GM19025 (cell line): ENCODE measurements around the gene DIRAS3.
"Not testable (repeated sequence)": the region's sequence is repeated elsewhere in the genome, so short reads cannot be mapped to it uniquely, and the experiment has no call there.

Experiments used
- ATAC-seq: cut with Tn5 transposase; IDR thresholded peaks from one replicate; pipeline ENCODE4 v1.9.1; 2021; ENCODE audit warnings: mild to moderate bottlenecking, low read depth, moderate library complexity; ENCODE audit not compliant: unreplicated experiment

The DIRAS3 gene, protein sequence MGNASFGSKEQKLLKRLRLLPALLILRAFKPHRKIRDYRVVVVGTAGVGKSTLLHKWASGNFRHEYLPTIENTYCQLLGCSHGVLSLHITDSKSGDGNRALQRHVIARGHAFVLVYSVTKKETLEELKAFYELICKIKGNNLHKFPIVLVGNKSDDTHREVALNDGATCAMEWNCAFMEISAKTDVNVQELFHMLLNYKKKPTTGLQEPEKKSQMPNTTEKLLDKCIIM

DNA sequence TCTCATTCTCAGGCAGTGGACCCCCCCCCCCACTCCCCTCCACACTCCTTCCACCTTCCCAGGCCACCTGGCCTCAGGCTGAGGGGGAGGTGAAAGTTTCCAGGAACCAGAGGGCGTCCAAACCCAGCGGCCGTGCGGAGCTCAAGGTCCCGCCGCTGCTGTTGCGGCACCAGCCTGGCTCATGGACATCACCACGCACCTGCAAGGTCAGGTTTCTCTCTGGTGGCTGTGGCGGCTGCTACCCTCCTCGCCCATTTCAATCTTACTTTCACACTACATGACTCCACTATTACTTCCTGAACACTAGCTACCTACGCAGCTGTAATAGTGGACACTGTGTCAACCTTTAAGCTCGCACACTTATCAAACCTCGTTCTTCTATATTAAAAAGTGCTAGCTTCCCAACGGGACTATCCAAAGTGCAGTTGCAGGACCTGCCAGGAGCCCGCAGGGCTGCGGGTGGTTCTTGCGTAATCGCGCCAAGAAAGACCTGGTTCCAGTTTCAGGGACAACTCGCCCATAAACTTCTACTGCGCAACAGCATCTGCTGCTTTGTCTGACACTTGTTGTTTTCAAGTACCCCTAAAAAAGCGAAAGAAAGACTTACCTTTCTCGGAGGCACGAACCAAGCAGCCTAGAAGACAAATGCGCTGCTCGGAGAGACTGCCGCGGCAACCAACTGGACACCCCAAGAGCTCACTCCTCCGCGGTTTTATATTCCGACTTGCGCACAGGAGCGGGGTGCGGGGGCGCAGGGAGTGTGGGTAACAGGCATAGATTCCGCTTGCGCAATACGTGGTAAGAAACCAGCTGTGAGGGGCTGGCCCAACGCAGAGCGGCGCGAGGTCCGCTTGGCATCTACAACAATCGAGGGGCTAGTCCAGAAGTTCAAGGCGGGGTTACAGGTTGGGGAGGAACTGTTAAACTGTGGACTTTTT lies at the start of gene DIRAS3:
TSS of gene DIRAS3 (minus strand) at position 687 of the 938 bp plus-strand sequence. CDS start 3,330 bp downstream, outside the sequence.
- no peak for ATAC-seq

DNA sequence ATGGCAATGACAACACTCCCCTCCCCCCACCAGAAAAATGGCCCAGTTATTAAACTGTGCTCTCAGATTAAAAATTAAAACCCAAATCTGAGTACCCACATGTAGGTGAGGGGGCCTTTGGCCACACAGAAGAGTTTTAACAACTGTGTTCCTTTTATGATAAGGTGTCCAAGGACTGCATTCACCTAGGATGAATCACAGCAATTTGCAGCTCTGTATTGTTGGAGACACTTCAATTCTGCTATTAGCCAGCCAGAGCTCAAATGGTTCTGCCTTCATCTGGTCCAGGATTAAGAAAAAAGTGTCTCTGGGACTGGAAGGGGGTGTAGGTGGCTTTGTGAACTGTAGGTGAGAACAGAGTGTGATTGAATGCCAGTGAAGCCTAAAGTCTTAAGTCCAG lies 43.3 kb upstream of the DIRAS3 start:
- no peak for ATAC-seq

DNA sequence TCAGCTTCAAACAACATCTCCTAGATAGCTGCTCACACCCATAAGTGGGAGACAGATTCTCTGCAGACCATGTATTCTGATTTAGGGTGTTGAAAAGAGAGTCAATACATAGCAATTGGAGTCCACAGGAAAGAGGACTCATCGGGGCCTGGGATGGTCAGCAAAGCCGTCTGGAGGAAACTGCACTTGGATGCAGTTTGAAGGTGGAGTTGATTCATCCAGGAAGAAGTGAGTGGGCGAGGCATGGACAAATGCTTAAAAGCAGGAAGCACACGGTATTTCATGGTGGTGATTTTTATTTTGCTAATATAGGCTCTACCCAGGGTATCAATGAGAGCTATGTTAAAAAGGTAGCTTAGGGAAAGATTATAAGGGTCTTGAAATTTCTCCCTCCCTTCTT lies 36.8 kb upstream of the DIRAS3 start:
- ATAC-seq, result no peak

DNA sequence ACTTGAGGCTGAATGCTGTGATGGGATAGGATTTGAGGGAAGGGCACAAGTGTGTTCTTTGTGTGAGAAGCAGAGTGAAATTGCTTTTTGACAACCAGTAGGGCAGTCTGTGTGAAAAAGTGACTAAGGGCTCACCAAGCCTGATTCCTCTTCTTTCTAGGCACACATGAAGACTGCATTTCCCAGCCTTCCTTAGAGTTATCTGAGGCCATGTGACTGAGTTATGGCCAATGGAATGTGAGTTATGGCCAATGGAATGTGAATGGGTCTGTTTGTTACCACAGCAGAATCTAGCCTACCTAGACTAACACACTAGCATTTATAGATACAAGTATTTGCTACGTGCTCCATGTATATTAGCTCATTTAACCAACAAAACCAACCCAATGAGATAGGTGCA lies 35.3 kb upstream of the DIRAS3 start:
- ATAC-seq, result no peak

DNA sequence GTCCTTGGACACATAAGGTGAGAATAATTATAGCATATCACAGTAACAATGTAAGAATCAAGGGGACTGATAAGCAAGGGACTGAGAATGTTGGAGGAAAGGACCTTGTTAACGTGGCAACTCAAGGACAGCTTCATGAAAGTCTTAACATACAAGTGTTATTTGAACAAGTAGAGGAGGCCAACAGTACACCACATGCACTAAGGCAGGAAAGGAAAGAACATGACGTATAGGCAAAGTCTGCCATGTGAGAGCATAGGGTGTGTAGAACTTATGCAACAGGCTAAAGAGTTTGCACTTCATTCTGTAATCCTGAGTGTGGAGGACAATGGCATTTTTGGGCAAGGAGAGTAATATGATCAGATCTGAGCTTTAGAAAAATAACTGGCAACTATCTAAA lies 33.3 kb upstream of the DIRAS3 start:
- ATAC-seq, result no peak

DNA sequence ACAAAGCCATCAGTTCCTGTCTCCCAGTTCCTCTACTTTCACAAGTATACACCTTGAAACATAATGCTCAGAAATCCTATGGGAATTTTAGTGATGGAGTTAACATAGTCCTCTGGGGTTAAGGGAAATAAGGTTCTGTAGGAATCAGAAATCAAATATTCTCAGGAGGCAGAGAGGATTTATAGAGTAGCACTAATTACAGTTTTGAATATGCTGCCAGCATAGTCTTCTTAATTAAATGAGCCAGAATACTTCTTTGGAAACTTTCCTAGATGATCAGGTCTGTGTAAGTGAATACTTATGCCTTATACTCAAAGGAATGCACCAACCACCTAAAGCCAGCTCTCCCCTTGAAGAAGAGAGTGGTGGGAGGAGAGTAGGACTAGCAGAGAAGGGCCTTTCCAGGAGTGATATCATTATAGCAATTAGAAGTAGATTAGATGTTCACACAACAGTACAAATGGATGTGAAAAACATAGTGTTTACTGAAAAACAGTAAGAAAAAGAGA lies 31.4 kb upstream of the DIRAS3 start:
- no peak for ATAC-seq

DNA sequence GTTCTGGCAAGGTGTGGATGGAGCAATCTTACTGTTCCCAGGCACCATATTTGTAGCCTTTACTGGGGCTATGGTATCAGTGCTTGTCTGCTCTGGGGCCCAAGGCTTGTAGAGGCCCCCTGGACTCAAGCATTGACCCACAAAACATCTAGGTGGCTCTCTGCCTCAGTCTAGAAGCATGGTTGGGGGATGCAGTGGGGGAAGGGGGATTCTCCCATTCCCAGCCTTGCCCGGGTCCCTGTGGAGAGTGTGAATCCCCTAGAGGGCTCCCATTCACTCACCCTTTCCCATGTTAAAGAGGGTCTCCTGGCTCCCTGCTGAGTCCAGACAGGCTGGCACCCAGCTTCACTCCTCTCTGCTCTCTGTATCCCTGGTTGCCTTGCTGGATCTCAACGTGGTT lies 28.2 kb upstream of the DIRAS3 start:
- ATAC-seq, result no peak

DNA sequence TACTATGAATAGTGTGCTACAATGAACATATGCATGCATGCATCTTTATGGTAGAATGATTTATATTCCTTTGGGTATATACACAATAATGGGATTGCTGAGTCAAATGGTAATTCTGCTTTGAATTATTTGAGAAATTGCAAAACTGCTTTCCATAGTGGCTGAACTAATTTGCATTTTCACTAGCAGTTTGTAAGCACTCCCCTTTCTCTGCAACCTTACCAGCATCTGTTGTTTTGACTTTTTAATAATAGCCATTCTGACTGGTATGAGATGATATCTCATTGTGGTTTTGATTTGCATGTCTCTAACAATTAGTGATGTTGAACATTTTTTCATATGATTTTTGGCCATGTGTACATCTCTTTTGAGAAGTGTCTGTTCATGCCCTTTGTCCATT lies 24.0 kb upstream of the DIRAS3 start:
- ATAC-seq, result no peak

DNA sequence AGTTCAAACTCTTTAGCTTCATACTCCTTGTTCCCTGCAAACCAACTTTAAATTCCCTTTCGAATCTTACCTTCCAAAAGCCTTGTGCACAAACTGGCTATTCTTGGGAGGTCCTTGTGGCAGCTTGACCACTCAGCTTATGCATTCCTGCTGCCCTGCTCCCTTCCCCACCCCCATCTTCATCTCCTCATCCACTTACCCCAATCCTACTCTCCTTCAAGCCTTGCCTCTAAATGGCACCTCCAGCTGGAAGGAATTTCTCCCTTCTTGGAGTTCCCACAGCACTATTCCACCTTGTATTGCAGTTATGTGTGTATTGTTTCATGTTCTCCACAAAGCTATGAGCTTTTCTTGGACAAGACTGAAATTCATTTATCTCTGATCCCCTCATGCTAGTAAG lies 15.3 kb upstream of the DIRAS3 start:
- no peak for ATAC-seq

DNA sequence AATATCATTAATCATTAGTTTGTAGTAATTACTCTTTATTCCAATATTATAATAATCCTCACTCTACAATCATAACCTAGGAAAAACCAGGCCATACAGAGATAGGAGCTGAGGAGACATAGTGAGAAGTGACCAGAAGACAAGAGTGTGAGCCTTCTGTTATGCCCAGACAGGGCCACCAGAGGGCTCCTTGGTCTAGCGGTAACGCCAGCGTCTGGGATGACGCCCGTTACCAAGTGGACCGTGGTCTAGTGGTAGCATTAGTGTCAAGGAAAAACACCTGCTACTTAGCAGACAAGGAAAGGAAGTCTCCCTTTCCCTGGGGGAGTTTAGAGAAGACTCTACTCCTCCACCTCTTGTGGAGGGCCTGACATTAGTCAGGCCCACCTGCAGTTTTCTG lies 7.6 kb upstream of the DIRAS3 start:
- not testable (repeated sequence) for ATAC-seq

DNA sequence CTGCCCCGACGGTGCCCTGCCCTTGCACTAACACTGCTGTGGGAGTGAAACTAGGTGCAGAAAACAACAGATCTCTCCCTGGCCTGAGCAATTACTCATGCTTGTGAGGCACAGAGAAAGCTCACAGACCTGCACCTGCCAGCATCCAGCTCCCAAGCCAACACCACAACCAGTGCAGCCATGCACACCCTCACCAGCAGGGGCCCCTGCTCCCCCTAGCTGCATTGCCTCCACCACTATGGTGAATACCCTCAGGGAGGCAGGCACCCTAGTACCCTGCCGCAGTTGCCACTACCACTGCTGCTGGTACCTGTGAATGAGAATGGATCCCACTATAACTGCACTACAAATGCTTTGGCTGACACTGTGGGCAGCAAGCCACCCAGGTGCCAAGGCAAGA lies 7.1 kb upstream of the DIRAS3 start:
- no peak for ATAC-seq

DNA sequence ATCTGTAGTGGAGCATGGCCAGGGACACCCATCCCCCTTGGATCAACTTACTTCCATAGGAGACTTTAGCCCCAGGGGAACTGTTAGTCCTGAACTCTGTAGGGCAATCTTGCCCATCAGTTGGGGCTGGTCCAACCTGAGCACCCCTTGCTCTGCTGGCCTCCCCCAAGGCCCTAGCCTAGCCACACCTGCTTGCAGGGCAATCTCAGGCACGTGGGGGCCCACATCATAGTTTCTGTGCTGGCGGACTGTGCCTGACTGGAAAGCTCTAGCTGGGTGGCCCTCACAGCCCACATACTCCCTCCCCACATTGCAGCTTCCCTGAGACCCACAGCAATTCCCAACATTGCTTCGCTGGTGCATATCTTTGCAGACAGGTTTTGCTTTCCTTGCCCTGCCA lies 6.6 kb upstream of the DIRAS3 start:
- ATAC-seq, result no peak

DNA sequence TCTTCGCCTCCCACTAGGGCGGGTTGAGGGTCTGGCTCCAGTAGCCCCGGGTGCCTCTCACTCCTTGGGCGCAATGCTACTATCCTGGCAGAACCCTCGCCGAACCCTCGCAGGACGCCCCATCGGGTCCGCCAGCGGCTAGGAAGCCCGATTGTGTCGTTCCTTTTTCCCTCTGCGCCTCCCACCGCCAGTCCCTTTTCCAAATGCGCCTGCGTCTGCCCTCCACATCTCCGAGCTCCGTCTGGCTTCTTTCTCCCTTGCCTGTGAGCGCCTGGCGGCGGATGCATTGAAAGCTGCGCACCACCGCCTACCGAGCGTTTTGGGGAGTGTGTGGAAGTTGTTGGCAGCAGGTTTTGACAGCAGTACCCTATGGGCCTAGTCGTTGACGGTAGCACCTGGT lies 1.0 kb upstream of the DIRAS3 start:
- no peak for ATAC-seq

DNA sequence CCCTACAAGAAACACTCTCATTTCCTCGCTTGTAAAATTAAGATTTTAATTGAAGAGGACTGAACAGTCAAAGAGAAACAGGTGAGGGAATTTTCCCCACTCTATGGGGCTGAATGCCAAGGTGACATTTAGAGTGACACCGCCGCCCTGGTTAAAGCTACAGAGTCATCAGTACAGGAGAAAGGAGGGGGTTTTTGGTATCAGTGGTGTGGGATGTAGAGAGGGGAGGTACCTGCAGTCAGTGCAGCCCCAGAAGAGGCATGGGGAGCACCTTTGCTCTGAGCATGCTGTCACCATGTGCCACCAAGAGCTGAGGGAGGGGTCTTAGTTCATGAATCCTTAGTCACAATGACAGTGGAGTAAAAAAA lies 2.8 kb downstream of the DIRAS3 start:
- no peak for ATAC-seq

DNA sequence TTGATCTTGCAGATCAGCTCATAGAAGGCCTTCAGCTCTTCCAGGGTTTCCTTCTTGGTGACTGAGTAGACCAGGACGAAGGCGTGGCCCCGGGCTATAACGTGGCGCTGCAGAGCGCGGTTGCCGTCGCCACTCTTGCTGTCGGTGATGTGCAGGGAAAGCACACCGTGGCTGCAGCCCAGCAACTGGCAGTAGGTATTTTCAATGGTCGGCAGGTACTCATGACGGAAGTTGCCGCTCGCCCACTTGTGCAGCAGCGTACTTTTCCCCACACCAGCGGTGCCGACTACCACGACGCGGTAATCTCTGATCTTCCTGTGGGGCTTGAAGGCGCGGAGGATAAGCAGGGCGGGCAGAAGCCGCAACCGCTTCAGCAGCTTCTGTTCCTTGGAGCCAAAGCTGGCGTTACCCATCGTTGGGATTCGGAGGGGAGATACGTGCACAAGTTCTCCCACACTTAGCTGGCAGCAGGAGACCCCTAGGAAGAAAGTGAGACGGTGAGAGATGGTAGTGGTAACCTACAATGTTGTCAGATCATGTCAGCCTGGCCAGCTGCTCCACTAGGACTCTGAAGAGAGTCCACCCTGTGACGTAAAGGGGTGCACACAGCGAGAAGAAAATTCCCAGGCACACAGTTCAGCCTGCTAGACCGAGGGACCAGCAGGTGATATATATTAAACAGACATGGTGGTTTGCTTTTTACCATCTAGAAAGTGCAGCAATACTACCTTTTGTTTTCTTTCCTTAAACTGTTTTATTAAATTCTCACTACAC lies 3.4 kb downstream of the DIRAS3 start:
- ATAC-seq, result no peak

DNA sequence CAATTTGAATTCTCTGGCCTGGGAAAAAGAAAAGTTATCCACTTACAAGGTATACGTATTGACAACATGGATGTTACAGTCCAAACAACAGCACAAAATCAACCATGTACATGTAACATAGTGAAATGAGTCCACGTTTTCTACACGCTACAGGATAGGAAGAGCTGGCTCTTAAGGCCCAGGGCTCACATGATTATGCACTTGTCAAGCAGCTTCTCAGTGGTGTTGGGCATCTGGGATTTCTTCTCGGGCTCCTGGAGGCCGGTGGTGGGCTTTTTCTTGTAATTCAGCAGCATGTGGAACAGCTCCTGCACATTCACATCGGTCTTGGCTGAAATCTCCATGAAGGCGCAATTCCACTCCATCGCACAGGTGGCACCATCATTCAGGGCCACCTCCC lies 4.0 kb downstream of the DIRAS3 start:
- no peak for ATAC-seq

DNA sequence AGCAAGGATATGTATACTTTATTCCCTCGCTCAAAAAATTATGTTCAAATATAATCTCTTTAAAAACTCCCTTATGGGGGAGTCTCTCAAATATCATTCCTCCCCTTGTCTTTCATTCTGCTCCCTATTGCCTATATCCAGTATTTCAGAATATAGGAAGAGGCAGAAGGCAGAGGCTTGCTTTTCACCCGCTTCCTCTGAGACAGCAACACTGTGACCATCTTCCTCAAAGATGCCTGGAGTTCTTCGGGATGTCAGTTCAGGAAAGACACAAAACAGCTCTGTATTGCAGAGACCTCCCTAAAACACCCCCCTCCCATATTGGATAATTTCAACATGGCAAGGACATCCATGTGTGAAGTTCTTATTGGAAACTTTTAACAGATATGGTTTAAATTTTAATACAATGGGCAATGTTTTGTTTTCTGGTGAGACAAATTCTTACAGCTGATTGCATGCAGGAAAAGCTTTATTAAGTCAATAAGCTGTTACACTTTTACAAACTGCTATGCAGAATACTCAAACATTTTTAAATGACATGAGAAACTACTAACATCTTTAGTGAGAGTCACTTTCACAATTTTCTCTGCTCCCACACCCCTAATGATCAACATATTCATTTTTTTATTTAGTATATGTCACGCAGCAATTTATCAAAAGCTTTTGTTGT lies 4.8 kb downstream of the DIRAS3 start:
- no peak for ATAC-seq

DNA sequence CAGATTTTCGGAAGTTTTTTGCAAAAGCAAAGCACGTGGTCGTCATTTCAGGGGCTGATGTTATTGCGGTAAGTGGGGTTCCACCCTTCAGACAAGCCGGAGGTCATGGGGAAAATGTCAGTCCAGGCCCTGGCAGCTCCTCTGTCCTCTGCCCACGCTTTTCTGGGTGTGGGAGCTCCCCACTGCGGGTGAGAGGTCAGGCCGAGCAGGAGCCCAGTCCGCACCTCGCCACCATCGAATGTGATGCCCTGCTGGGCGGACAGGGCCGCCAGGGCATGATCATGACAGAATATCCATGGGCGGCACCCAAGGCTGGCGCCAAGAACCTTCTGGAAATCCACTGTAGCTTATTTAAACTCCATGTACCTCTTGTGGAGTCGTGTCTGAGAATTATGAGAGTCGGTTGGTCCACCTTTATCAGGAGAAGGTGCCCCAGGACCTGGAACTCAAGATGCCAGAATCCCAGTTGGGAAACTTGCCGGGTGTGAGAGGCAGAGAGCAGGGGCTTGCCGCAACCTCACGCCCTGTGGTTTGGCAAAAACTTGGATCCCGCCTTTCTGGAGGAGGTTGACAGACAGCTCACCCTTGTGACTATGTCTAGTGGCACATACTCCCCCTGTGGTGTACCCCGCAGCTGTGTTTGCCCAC lies 6.9 kb downstream of the DIRAS3 start:
- ATAC-seq, result no peak

DNA sequence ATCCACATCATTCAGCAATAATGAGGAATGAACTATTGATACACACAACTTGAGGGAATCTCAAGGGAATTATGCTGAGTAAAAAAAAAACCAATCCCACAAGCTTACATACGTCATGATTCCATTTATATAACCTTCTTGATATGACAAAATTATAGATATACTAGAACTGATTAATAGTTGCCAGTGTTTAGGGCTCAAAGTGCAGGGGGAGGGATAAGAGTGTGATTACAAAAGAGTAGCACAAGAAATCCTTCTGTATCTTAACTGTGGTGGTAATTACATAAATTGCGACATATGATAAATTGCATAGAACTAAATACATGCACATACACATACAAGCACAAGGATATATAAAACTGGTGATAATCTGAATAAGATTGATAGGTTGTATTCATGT lies 13.5 kb downstream of the DIRAS3 start:
- ATAC-seq, result no peak

DNA sequence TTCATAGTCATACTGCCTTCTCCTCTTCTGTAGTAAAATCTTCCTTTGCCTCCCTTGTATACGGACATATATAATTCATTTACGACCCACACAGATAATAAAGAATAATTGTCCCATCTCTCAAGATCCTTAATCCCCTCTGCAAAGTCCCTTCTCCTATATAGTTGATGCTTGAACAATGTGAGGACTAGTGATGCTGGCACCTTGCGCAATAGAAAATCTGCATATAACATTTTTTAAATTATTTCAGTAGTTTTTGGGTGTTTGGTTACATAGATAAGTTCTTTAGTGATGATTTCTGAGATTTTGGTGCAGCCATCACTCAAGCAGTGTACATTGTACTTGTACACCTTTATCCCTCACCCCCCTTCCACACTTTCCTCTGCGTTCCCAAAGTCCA lies 21.0 kb downstream of the DIRAS3 start:
- ATAC-seq, result no peak
